HG03521 (cell line): Measurements from ENCODE around the gene TMEM87A.

Experiments
- ATAC-seq: cut with Tn5 transposase; IDR thresholded peaks from one replicate; pipeline ENCODE4 v1.9.1; 2021; ENCODE audit warnings: mild to moderate bottlenecking, moderate library complexity; ENCODE audit not compliant: unreplicated experiment

Gene TMEM87A

GRCh38 chr15:42163947-42164550, 109.2 kb downstream of the TMEM87A start:
- ATAC-seq = no peak

GRCh38 chr15:42163291-42163690, 109.9 kb downstream of the TMEM87A start:
- no peak for ATAC-seq
